NCI-H2029 treated with DMSO at 0.1 percent for 48 hours (cell line): Measurements from ENCODE around the gene CLEC6A.
"Not testable (repeated sequence)": the region's sequence is repeated elsewhere in the genome, so short reads cannot be mapped to it uniquely, and the experiment has no call there.

Source experiments
- DNase-seq: peaks from one replicate; lab custom pipeline; 2025; lab: John Stamatoyannopoulos, UW

The CLEC6A gene

GRCh38 chr12:8495671-8496070, 39.9 kb downstream of the CLEC6A start:
- DNase-seq, result not testable (repeated sequence)

DNA sequence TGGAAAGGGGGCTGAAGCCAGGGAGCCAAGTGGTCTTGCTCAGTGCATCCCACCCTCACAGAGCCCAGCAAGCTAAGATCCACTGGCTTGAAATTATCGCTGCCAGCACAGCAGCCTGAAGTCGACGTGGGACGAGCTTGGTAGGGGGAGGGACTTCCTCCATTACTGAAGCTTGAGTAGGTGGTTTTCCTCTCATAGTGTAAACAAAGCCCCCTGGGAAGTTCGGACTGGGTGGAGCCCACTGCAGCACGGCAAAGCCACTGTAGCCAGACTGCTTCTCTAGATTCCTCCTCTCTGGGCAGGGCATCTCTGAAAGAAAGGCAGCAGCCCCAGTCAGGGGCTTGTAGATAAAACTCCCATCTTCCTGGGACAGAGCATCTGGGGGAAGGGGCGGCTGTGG, 40.3 kb downstream of the CLEC6A start:
- DNase-seq, result not testable (repeated sequence)

GRCh38 chr12:8499616-8500015, 43.9 kb downstream of the CLEC6A start:
- DNase-seq, result no peak

DNA sequence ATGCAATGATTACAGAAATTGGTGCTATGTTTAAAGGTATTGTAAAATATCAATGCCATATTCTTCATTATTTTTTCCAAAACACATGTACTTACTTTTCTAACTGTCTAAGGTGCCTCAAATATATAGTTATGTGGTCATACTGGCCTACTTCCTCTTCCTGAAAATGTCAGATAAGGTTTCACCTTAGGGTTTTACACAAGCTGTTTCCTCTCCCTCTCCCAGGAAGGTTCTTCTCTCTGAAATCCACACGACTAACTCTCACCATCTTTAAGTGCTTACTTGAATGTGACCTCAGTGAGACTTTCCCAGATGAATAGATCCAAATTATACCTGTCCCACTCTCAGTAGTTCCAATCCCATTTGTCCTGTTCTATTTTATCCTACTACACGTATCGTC, 46.0 kb downstream of the CLEC6A start:
- DNase-seq, result no peak

- DNase-seq, result no peak
Observed at GRCh38 chr12:8504351-8504750, 48.6 kb downstream of the CLEC6A start.

- DNase-seq, result no peak
Observed at GRCh38 chr12:8507596-8507995, 51.8 kb downstream of the CLEC6A start.

DNA sequence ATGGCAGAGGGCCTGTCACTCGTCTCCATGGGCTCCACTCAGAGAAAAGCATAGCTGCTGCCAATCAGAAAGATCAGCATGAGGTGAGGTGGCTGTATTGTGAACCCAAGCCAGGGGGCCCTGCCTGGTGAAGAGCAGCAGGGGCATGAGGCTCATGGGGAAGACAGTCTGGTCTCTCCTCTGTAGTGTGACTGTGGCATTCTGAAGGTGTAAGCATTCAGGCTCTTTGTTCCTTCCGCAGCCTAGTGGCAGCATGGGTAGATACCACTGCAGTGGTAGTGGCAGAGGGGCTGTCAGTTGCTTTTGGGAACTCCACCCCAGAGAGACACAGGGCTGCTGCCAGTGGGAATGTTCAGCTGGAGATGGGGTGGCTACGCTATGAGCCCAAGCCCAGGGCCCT, 52.5 kb downstream of the CLEC6A start:
- no peak for DNase-seq

DNA sequence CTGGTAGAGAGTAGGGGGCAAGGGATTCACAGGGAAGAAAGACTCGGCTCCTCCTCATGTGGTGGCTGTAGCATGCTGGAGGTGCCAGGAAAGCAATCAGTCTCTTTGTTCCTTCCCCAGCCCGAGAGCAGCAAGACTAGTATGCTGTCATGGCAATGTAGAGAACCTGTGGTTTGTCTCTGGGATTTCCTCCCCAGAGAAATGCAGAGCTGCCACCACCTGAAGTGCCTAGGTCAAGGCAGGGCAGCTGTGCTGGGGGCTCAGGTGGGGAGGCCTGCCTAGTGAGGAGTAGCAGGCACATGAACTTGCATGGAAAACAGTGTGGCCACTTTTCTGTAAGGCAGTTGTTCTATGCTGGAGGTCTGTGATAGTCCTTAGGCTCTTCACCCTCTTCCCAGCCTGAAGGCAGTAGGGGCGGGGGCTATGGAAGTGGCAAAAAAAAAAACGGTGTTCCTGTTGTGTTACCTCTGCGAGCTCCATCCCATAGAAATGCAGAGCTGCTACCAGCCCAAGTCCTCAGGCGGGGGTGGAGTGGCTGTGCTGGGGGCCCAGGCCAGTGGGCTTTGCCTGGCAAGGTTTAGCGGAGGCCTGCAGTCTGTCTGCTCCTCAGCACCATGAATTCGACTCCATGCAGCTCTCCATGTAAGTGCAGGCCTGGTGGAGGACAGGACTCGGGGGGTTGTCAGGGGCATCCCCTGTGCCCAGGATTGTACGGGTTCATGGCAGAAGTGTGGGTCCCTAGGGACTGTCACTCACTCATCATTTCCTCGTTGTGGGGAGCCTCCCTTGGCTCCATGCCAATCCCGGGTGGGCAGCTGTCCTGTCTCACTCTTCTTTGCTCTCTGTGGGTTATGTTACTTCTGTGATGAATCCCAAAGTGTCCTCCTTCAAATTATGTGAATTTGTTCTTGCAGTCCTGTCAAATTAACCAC, 53.4 kb downstream of the CLEC6A start:
- no peak for DNase-seq

GRCh38 chr12:8513256-8513655, 57.5 kb downstream of the CLEC6A start, which contains the start of gene CLEC4D:
Gene CLEC4D (plus strand): TSS chr12:8513503. CDS start chr12:8513733, 230 bp downstream.
- DNase-seq, result no peak

DNA sequence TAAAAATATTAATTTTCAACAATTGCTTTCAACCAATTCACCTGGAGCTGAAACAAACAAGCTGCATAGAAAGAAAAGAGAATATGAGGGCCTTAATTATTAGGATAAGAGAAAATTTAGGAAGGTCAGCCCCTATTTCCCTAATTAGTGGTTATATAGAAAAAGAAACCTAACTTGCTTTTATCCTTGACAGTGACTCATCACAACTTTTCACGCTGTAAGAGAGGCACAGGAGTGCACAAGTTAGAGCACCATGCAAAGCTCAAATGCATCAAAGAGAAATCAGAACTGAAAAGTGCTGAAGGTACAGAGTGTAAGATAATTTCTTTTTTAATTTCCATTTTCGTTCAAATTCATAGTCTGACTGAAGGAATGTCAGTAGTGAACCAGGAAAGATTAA, 62.2 kb downstream of the CLEC6A start:
- DNase-seq, result no peak

GRCh38 chr12:8519171-8519570, 63.4 kb downstream of the CLEC6A start:
- DNase-seq, result no peak

GRCh38 chr12:8527250-8528130, 71.7 kb downstream of the CLEC6A start:
- DNase-seq, result no peak
